Suppressor macrophage treated with lipopolysaccharide for 4 hours (primary cell): ENCODE measurements around the gene CCDC126.
"Not testable (repeated sequence)": the region's sequence is repeated elsewhere in the genome, so short reads cannot be mapped to it uniquely, and the experiment has no call there.

Source experiments
- DNase-seq: peaks from one replicate; pipeline ENCODE4 v3.0.0-alpha.2; 2020

The CCDC126 gene, protein sequence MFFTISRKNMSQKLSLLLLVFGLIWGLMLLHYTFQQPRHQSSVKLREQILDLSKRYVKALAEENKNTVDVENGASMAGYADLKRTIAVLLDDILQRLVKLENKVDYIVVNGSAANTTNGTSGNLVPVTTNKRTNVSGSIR

DNA sequence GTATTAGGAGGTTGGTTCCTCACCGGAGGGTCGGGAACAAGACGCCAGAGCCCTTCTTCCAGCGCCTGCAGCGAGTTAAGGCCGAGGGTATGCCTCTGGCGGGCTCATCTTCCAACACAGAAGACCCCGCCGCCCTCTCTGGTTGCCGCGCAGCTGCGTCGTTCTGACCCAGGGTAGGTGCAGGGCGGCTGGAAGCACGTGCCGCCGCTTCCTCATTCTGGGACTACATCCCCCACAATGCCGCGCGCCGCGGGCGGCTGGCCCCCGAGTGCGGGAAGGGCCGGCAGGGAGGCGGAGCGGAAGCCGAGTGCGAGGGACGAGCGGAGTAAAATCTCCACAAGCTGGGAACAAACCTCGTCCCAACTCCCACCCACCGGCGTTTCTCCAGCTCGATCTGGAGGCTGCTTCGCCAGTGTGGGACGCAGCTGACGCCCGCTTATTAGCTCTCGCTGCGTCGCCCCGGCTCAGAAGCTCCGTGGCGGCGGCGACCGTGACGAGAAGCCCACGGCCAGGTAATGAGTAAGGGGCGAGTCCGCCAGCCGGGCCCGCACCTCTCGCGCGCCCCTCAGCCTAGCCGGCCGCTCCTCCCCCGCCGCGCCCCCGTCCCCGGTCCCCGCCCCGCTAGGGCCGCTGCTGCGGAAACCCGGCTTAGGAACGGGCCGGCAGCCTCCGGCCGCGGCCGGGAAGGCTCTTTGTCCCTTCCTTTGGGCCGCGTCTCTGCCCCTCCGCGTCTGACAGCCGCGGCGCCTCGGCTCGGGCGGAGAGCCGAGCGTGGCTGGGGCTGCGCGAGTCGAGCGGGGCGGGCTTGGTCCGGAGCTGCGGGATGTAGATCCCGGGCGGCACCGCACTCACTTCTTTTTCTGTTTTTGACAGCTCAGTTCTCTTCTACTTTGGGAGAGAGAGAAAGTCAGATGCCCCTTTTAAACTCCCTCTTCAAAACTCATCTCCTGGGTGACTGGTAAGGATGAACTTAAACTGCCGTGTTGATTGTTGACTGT, at the start of gene CCDC126:
Gene CCDC126 (plus strand): TSS at position 289 of the 998 bp plus-strand sequence. CDS start 13,934 bp downstream, outside the sequence.
- peak; percentile 94 for DNase-seq

DNA sequence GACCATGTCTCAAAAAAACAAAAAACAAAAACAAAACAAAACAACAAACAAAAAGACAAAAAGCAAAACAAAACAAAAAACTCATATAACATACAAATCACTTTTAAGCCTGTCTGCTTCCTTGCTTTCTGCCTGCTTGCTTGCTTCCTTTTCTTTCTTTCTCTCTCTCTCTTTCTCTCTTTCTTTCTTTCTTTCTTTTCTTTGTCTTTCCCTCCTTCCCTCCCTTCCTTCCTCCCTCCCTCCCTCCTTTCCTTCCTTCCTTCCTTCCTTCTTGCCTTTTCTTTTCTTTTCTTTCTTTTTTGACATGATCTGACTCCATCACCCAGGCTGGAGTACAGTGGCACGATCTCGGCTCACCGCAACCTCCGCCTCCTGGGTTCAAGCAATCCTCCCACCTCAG, 49.5 kb upstream of the CCDC126 start:
- DNase-seq, result no peak

DNA sequence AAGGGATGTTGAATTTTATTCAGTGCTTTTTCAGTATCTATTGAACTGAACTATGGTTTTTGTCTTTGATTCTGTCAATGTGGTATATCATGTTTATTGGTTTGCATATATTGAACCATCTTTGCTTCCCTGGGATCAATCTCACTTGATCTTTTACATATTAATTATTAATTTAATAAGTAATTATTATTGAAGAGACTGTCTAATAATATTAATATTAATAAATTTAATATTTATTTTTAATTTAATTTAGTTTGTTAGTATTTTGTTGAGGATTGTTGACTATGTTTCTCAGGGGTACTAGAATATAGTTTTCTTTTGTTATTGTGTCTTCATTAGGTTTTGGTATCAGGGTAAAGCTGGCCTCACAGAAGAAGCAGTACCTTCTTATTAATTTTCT, 38.9 kb upstream of the CCDC126 start:
- DNase-seq, result no peak

DNA sequence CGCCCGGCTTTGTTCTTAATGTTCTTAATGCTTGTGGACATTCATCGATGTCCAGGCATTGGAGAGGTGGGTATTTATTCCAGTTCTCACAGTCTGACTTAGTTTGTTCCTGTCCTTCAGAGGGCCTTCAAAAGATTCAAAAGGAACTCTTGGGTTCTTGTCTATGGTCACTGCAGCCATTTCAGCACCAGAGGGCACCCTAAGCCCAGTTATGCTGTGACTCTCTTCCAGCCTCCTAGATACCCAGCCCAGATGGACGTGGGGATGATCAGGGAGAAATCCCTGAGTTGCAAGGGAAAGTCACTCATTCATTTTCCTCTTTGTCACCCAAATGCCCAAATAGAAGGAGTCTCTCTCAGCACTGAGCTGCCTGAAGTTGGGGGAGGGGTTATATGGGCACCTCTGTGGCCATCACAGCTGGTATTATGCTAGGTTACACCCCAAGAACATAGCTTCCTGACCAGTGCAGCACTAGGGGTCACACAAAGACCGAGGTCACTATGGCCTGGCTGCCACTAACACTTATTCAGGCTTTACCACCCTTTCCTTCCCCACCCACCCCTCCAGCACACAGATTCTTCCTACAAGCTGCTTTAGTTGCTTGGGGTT, 26.5 kb upstream of the CCDC126 start:
- peak; percentile 82 for DNase-seq

DNA sequence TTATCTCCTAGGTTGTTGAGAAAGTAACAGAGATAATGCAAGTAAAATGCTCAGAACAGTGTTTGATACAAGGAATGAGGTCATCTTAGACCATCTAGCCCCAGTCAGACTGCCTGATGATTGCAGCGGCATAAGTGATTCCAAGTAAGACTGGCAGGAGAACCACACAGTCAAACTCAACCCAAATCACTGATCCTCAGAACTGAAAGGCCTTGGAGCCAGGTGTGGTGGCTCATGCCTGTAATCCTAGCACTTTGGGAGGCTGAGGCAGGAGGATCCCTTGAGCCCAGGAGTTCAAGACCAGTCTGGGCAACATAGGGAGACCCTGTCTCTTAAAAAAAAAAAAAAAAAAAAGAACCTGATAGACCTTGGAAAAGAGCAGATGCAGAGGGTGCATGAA, 15.2 kb upstream of the CCDC126 start:
- DNase-seq, result not testable (repeated sequence)

DNA sequence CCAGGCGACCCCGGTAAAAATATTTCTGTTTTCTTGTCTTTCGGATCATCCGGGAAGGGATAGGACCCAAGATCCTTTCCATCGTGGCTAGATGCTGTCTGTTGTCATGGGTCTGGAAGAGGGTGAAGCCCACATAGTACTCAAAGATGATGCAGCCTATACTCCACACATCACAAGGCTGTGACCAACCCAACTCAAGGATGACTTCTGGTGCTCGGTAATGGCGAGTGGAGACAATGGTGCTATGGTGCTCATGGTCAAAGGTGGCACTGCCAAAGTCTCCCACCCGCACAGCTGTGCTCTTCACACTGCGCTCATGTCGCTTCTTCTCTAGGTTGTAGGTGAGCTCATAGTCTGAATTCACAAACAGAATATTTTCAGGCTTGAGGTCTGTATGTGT, 11.9 kb upstream of the CCDC126 start:
- DNase-seq, result not testable (repeated sequence)

DNA sequence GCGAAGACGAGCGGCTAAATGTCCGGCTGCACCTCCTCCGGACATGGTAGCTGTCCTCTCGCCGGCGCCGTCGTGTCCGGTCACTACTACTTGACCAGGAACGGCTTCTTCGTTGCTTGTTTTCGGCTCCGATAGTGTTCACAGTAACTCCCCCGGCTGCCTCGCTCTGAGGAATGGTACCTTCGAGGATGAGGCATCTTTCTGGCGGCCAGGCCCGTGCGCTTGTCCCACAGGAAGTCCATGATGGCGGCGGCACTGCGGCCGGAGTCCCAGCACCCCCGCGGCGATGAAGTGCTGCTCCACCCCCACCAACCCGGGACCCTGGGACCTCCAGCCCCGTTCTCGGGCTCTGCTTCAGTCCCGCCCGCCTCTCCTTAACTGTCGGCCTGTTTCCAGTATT, 11.0 kb upstream of the CCDC126 start:
- no peak for DNase-seq

DNA sequence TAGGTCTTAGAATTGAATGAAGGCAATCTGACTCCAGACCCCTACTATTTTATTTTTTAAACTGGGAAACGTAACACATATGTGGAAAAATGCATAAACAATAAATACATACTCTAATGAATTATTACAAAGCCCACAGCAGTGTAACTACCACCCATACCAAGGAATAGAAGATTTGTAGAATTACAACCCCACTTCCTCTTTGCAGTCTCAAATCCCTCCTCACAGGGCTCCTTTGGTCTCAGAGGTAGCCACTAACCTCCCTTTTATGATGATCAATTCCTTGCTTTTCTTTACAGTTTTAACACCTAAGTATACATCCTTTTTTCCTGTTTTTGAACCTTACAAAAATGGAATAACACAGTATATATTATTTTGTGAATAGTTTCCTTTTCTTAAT, 6.7 kb upstream of the CCDC126 start:
- DNase-seq, result no peak

DNA sequence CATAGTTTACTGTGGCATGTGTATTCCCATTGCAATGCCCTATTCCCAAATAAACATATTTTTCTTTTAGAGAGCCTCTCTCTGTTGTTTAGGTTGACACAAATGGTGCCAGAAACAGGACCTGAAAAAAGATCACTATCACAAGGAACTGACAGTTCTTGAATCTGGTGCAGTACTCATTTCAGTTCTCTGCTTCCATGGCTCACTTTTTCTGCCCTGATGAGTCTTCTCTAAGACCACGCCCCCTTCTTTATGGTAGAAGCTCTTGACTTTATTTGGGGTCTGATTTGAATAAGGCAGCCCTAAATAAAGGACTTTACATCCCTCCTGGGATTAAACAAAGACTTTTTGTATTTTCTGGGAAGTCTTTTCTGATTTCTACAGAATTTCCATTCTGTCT, 3.5 kb upstream of the CCDC126 start:
- no peak for DNase-seq

DNA sequence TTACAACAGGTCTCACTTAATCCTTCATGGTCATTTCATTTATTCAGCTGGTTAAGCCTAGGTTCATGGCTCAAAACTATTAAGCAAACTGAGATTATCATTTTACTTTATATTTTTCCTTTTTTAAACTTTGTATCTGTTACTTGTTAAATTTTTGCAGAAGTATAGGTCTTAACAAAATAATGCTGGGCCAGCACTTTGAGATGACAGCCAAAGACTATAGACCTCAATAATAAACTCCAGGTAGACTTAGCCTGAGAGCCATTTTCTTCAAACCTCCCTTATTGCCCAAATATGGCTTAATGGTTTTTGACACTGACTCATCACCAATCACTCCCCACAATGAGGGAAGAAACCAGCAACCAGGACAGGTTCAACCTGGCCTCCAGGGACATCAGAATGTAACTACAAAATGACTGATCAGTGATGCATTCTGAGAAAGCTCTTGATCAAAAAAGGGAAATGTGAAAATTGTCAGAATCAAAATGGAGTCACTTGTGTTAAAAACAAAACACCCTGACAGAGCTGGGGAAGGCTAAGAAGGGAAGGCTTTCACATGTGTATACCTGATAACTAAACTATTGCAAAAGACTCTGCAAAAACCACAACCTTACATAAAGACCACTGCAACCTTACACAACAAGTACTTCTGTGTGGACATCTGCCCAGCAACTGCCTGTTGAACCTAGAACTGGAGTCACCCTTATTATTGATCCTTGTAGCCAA, 2.1 kb upstream of the CCDC126 start:
- DNase-seq, result no peak

DNA sequence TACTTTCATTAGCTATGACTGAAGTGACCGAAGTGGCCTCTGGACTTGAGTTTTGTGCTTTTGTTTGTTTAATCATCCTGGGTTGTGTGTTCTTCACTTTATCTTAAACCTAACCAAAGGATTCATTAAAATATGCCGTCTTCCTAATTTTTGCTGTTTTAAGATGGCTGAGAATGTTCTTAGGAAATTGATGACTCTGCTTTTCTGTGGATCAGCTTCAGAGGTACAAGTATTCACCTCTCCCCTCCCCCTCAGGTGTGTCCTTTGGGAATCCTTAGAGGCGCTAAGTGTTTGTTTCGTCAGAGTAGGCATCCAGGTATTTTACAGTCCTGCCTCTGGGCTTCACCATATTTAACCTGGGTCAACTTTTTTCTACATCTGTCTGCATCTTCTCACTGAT, 1.1 kb downstream of the CCDC126 start:
- no peak for DNase-seq

DNA sequence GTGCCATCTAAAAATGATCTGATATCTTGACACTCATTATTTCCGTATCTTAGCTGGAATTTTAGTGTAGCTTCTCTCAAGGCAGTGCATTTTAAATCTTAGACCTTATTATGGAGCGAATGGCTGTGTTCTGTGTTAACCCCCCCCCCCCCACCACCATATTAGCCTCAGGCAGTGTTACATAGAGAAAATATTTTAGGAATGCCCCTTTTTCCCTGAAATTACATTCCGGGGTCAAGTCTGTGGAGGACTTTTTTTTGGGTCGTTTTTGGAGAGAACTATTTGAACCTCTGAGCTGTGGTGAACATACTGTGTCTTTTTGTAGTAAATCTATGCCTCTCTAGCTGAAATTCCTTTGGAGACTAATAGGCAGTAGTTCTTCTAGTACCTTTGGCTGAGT, 3.1 kb downstream of the CCDC126 start:
- no peak for DNase-seq

DNA sequence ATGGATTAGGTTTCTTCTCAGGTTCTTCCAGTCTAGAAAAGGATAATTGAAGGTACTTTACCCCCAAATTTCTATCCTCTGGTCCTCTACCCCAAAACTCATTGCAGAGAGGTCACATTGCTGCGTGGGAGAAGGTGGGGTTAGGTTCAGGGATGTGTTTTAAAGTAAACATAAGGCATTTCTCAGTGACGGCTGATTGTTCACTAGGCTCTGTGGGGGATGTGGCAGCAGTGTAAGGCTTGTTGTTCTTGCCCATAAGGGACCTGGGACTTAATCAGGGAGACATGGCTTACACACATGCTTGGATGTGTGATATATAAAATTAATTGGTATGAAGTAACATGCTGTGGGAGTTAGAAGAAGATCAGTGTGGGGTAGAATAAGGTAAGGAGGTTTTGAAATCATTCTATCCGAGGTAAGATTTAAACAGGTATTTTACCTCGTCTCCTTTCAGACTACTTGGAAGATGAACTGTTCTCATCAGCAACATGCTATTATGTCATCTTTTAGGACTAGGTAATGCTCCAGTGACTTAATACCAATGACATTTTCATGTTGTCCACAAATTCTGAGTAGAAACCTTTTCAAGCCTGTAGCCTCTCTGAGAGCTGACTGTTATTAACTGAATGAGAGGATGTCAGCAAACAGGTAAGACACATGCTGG, 6.6 kb downstream of the CCDC126 start:
- no peak for DNase-seq

DNA sequence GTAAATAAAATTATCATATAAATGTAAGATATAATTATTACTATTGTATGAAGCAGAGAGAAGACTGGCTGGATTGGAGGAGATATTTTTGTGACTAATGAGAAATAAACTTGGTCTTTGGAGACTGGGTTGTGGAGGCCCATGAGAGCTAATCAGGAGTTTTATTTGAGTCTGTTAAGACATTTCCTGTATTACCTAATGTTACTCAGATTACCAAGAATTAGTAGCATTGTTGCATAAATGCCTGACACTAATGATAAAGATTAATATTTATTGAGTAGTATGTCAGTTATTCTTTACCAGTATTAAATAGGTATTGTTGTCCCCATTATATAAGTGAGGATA, 7.1 kb downstream of the CCDC126 start:
- DNase-seq, result no peak

DNA sequence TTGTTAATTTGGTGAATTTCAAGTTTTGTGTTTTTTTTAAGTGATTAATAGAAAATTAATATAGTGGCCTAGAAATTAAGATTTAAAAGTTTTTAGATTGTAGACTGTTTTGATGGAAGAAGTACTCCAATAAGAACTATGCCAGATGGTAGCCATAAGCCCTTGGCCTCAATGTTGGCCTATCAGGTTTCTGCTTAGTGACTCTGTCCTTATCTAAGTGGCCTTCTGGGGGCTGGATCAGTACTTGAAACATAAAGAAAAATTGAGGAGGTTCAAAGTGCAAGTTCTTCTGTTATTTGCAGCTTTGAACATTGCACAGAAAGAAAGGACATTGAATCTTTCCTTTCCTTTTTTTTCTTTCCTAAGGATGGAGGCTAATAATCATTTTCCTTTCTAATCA, 9.9 kb downstream of the CCDC126 start:
- no peak for DNase-seq

DNA sequence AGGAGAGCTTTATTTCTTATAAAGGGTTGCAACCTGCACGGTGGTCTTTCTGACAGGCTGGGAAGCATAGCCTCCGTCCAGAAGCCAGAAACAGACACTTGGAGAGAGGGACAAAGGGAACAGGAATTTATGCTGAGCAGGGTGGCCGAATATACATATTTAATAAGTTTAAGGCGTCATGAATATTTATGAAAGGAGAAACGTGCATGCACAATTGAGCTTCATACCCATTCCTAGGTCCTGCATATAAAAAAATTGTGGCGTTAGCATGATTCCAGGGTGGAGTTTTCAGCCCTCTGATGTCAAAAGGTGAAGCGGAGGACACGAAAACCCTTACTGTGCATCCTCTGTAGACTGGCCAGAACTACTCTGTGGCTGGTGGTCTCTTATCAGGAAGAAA, 10.7 kb downstream of the CCDC126 start:
- DNase-seq, result no peak

DNA sequence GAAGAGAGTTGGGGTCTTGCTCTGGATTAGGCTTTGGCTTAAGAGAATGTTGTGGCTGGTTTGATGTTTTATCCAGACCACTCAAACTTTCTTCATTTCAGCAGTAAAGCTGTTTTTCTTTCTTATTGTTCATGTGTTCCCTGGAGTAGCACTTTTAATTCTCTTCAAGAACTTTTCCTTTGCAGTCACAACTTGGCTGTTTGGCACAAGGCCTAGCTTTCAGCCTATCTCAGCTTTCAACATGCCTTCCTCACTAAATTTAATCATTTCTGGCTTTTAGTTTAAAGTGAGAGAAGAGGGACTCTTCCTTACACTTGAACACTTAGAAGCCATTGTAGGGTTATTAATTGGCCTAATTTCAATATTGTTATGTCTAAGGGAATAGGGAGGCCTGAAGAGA, 18.1 kb downstream of the CCDC126 start:
- DNase-seq, result no peak

DNA sequence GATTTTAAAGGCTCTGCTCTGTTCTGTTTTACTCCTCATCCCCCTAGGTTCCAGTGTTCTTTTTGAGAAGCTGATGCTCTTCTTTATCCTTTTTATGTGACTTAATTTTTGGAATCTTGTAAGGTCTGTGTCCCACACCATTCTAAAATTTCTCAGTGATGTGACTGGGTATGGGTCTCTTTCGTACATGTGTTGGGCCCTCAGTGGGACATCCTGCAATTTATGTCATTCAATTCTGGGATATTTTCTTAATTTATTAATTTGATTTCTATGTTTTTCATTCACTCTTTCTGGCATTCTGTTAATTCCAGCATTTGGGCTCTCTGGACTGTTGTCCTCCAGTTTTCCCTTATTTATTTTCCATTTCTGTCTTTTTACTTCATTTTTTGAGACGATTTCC, 19.4 kb downstream of the CCDC126 start:
- DNase-seq, result no peak

DNA sequence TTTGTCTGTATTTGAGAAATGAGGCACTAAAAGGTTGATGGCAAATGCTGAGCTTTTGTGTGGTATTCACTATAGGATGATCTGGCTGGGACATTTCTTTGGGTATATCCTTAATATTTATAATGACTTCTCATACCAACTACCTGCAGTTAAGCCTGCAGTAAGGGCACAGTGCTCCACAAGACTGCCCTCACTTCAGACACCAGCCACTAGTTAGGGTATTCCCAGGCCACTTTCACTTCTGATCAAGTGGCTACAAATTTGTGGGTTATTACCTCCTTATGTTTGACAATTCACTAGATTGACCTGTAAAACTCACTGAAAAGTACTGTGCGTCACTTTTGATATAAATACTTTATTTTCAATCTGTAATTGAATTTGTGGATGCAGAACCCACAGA, 20.3 kb downstream of the CCDC126 start:
- no peak for DNase-seq

DNA sequence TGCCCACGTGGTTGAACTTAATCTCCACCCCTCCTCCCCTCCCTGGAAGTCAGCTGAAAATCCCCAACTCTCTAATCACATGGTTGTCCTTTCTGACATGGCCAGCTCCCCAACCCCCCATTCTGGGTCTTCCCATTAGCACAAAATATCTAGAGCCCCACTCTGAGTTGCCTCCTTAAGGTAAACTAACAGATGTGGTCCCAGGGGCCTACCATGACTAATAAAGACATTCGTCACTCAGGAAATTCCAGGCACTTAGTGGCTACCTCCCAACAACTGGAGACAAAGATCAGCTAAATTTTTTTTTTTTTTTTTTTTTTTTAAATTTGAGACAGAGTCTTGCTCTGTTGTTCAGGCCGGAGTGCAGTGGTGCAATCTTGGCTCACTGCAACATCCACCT, 21.1 kb downstream of the CCDC126 start:
- DNase-seq, result no peak

DNA sequence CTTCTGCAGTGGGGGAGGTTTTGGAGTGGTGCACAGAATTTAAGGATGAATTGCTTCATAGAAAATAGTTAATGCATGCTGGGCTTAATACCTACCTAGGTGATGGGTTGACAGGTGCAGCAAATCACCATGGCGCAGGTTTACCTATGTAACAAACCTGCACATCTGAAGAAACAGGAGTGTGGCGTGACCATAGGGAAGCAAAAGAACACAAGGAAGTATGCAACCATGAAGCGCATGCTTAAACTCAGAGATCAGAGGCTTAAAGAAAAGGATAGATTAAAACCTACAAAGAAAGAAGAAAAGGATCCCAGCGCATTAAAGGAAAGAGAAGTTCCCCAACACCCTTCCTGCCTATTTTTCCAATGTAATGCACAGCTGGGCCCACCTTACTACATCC, 22.0 kb downstream of the CCDC126 start:
- DNase-seq, result no peak

DNA sequence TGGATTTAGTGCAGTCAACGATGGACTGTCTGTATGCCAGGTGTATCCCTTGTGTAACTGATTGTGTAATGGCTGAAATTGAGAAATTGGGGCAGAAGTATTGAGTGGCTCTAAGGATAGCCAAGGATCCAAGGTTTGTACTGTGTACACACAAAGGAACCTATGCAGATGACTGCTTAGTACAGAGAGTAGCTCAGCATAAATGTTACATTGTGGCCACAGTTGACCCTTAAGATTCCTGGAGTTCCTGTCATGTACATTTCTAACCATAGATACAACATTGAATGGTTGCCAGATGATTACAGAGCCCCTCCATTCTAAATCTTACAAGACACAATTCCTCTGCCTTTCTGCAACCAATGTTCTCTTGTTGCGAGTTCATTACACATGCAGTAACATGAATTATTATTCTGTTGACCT, 25.3 kb downstream of the CCDC126 start:
- DNase-seq, result no peak

DNA sequence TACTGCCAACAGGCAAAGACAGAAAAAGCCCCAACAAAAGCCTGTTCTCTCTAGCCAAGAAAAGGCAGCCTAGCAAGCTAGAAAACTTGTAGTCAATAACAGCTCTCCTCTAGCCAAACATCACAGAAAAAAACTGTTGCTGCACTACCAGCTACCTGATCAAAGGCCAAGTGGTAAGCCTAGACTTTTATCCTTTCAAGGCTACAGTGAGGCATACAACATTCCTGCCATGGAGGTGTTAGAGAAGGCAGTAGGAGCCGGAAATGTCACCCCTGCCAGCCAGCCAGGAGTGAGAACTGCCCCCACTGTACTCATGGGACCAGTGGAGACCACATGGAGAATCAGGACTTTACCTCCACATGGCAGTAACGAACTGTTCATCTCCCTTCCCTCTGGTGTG, 31.2 kb downstream of the CCDC126 start:
- no peak for DNase-seq
